ENCODE measurements around the gene TXLNB.

Gene TXLNB

GRCh38 chr6:139291813-139292619, at the start of gene TXLNB:
Gene TXLNB, minus strand, starts transcription at chr6:139291998. Its CDS starts 3,099 bp downstream, at chr6:139288899.
- peak; percentile 35 for DNase-seq (ENCODE audit: low spot score)
- no peak for FAIRE-seq

- no peak for FAIRE-seq
- DNase-seq (ENCODE audit: low spot score), result no peak
Observed at GRCh38 chr6:139341060-139341459, 49.3 kb upstream of the TXLNB start.

GRCh38 chr6:139338795-139339194, 47.0 kb upstream of the TXLNB start:
- DNase-seq (ENCODE audit: low spot score), result no peak
- FAIRE-seq, result no peak

GRCh38 chr6:139337830-139338229, 46.0 kb upstream of the TXLNB start:
- no peak for DNase-seq (ENCODE audit: low spot score)
- no peak for FAIRE-seq

- no peak for FAIRE-seq
- DNase-seq (ENCODE audit: low spot score), result no peak
Observed at GRCh38 chr6:139337001-139337400, 45.2 kb upstream of the TXLNB start.

GRCh38 chr6:139336488-139336887, 44.7 kb upstream of the TXLNB start:
- no peak for FAIRE-seq

GRCh38 chr6:139335447-139336210, 43.8 kb upstream of the TXLNB start:
- no peak for FAIRE-seq
- DNase-seq (ENCODE audit: low spot score), result no peak

More at GRCh38 chr6:139336488-139336887, 44.7 kb upstream of the TXLNB start:
- DNase-seq (ENCODE audit: low spot score), result no peak

- FAIRE-seq (no peak), DNase-seq (ENCODE audit: low spot score) (peak; percentile 16)
Observed at GRCh38 chr6:139334806-139335446, 43.1 kb upstream of the TXLNB start.

GRCh38 chr6:139330826-139331500, 39.2 kb upstream of the TXLNB start:
- DNase-seq (ENCODE audit: low spot score), result no peak
- no peak for FAIRE-seq

GRCh38 chr6:139330306-139330705, 38.5 kb upstream of the TXLNB start:
- no peak for DNase-seq (ENCODE audit: low spot score)
- FAIRE-seq, result no peak

- DNase-seq (ENCODE audit: low spot score) (no peak), FAIRE-seq (no peak)
Observed at GRCh38 chr6:139329224-139329623, 37.4 kb upstream of the TXLNB start.

GRCh38 chr6:139327038-139327437, 35.2 kb upstream of the TXLNB start:
- no peak for DNase-seq (ENCODE audit: low spot score)
- no peak for FAIRE-seq

GRCh38 chr6:139325686-139326085, 33.9 kb upstream of the TXLNB start:
- no peak for FAIRE-seq

GRCh38 chr6:139325125-139325524, 33.3 kb upstream of the TXLNB start:
- DNase-seq (ENCODE audit: low spot score) (no peak), FAIRE-seq (no peak)

More at GRCh38 chr6:139325686-139326085, 33.9 kb upstream of the TXLNB start:
- DNase-seq (ENCODE audit: low spot score), result no peak

GRCh38 chr6:139324301-139324555, 32.4 kb upstream of the TXLNB start:
- DNase-seq (ENCODE audit: low spot score) (no peak), FAIRE-seq (no peak)

- DNase-seq (ENCODE audit: low spot score) (peak; percentile 40), FAIRE-seq (no peak)
Observed at GRCh38 chr6:139323511-139324300, 31.9 kb upstream of the TXLNB start.

GRCh38 chr6:139320081-139320480, 28.3 kb upstream of the TXLNB start:
- DNase-seq (ENCODE audit: low spot score) (no peak), FAIRE-seq (no peak)

- no peak for DNase-seq (ENCODE audit: low spot score)
- FAIRE-seq, result no peak
Observed at GRCh38 chr6:139316622-139317317, 25.0 kb upstream of the TXLNB start.

- DNase-seq (ENCODE audit: low spot score), result no peak
- FAIRE-seq, result no peak
Observed at GRCh38 chr6:139313784-139314545, 22.2 kb upstream of the TXLNB start.

GRCh38 chr6:139313229-139313628, 21.4 kb upstream of the TXLNB start:
- FAIRE-seq, result no peak
- no peak for DNase-seq (ENCODE audit: low spot score)
